IMR-90 (cell line): ENCODE data around the gene KRT27. TPM values are rescaled to one million over a fixed set of nuclear protein-coding genes. Genes with fewer than 3 reads are reported as not detected.

Experiments
- ATAC-seq: fragments of 200-7000 bp; cut with Tn5 transposase; 2 replicates; pipeline ENCODE4 v1.9.1; 2020; ENCODE audit warnings: low read depth, mild to moderate bottlenecking, moderate library complexity
- BruUV-seq: library from RNA; stranded (reverse); fragments of 400-500 nt; replicated peaks from 2 replicates; lab custom pipeline; 2021; lab: Mats Ljungman, UMichigan
- CTCF ChIA-PET: fragments of 300-600 bp; formaldehyde crosslinking; extraction: SDS; loops from one replicate; lab custom pipeline; 2021; ENCODE audit warnings: antibody characterized with exemption; lab: Yijun Ruan, JAX
- POLR2A ChIA-PET: fragments of 300-600 bp; sonication (Branson Sonifier 250); formaldehyde crosslinking; loops from one replicate; lab custom pipeline; 2022; ENCODE audit warnings: antibody characterized with exemption; ENCODE audit not compliant: unreplicated experiment; lab: Charles Lee
- DNase-seq: peaks from one replicate; pipeline ENCODE4 v3.0.0; 2013
- H2AFZ ChIP-seq: replicated peaks from 2 replicates; pipeline ENCODE3; 2013; ENCODE audit warnings: low read length, mild to moderate bottlenecking; ENCODE audit not compliant: poor library complexity
- H2AK5ac ChIP-seq: 2 replicates; pipeline ENCODE4 v1.6.1; 2013; ENCODE audit warnings: low read depth, low read length, inconsistent platforms
- H2AK9ac ChIP-seq: replicated peaks from 2 replicates; pipeline ENCODE3; 2013; ENCODE audit warnings: mild to moderate bottlenecking, low read depth, low read length, moderate library complexity; ENCODE audit not compliant: poor library complexity
- H2BK120ac ChIP-seq: 2 replicates; pipeline ENCODE4 v1.6.1; 2013; ENCODE audit warnings: low read depth, low read length, inconsistent platforms
- H2BK15ac ChIP-seq: 3 replicates; pipeline ENCODE4 v1.6.1; 2013; ENCODE audit warnings: low read depth, low read length, inconsistent platforms
- H2BK20ac ChIP-seq: 2 replicates; pipeline ENCODE4 v1.6.1; 2013; ENCODE audit warnings: low read depth, mild to moderate bottlenecking, inconsistent platforms, low read length, moderate library complexity
- H2BK5ac ChIP-seq: 2 replicates; pipeline ENCODE4 v1.6.1; 2013; ENCODE audit warnings: mild to moderate bottlenecking, low read depth, low read length, inconsistent platforms; ENCODE audit not compliant: poor library complexity, severe bottlenecking
- H3K14ac ChIP-seq: replicated peaks from 2 replicates; pipeline ENCODE4 v1.6.1; 2013; ENCODE audit warnings: low read depth, low read length, inconsistent platforms
- H3K18ac ChIP-seq: 2 replicates; pipeline ENCODE4 v1.6.1; 2013; ENCODE audit warnings: low read depth, low read length, control low read depth
- H3K23ac ChIP-seq: 2 replicates; pipeline ENCODE4 v1.6.1; 2013; ENCODE audit warnings: low read depth, low read length, inconsistent platforms
- H3K27ac ChIP-seq: 2 replicates; pipeline ENCODE4 v1.5.1; 2013; ENCODE audit warnings: mild to moderate bottlenecking, control low read depth, low read length; ENCODE audit not compliant: insufficient read depth
- H3K27me3 ChIP-seq: 2 replicates; pipeline ENCODE4 v1.6.1; 2013; ENCODE audit warnings: low read length; ENCODE audit not compliant: control insufficient read depth, insufficient read depth
- H3K36me3 ChIP-seq: 2 replicates; pipeline ENCODE4 v1.6.1; 2013; ENCODE audit warnings: low read length, mixed read lengths; ENCODE audit not compliant: control insufficient read depth, insufficient read depth
- H3K4ac ChIP-seq: 2 replicates; pipeline ENCODE4 v1.6.1; 2013; ENCODE audit warnings: low read depth, low read length, inconsistent platforms
- H3K4me1 ChIP-seq: 2 replicates; pipeline ENCODE4 v1.6.1; 2013; ENCODE audit warnings: low read length, mixed read lengths; ENCODE audit not compliant: control insufficient read depth, insufficient read depth
- H3K4me2 ChIP-seq: 2 replicates; pipeline ENCODE4 v1.6.1; 2013; ENCODE audit warnings: low read depth, mild to moderate bottlenecking, control low read depth, low read length, moderate library complexity
- H3K4me3 ChIP-seq: 2 replicates; pipeline ENCODE4 v1.5.1; 2013; ENCODE audit warnings: low read depth, mild to moderate bottlenecking, control low read depth, low read length, moderate library complexity; ENCODE audit not compliant: insufficient read depth
- H3K56ac ChIP-seq: 2 replicates; pipeline ENCODE4 v1.6.1; 2013; ENCODE audit warnings: low read length, inconsistent platforms; ENCODE audit not compliant: insufficient read depth; ENCODE audit errors: extremely low read depth
- H3K79me1 ChIP-seq, 2 experiments: 2 replicates each; pipeline ENCODE4 v1.6.1; 2013; ENCODE audit warnings: low read length in 2 of 2, inconsistent platforms in 1 of 2, low read depth in 1 of 2
- H3K9ac ChIP-seq: 2 replicates; pipeline ENCODE4 v1.6.1; 2013; ENCODE audit warnings: low read depth, low read length, control low read depth
- H3K9me1 ChIP-seq: 2 replicates; pipeline ENCODE4 v1.6.1; 2013; ENCODE audit warnings: low read length, inconsistent platforms; ENCODE audit not compliant: insufficient read depth
- H3K9me3 ChIP-seq: 2 replicates; pipeline ENCODE4 v1.6.1; 2013; ENCODE audit warnings: low read length; ENCODE audit not compliant: control insufficient read depth, insufficient read depth
- H4K20me1 ChIP-seq: 2 replicates; pipeline ENCODE4 v1.6.1; 2013; ENCODE audit warnings: low read length, inconsistent platforms; ENCODE audit not compliant: insufficient read depth
- H4K5ac ChIP-seq: 2 replicates; pipeline ENCODE4 v1.6.1; 2013; ENCODE audit warnings: mild to moderate bottlenecking, low read depth, low read length, control low read depth
- H4K8ac ChIP-seq, 2 experiments: 2 replicates each; pipeline ENCODE4 v1.6.1; 2013; ENCODE audit warnings: low read depth in 2 of 2, low read length in 2 of 2, control low read depth in 1 of 2, inconsistent platforms in 1 of 2
- H4K91ac ChIP-seq: 2 replicates; pipeline ENCODE4 v1.6.1; 2013; ENCODE audit warnings: low read depth, low read length, inconsistent platforms; ENCODE audit not compliant: insufficient read depth
- BHLHE40 ChIP-seq: fragments of 150-350 bp; IDR thresholded peaks from 2 replicates; pipeline ENCODE4 v1.6.1; 2016; ENCODE audit warnings: mild to moderate bottlenecking, low read depth, low read length
- CEBPB ChIP-seq: IDR thresholded peaks from 2 replicates; pipeline ENCODE4 v1.6.1; 2012; ENCODE audit warnings: low read depth, low read length, improper control_type of control experiment
- CHD1 ChIP-seq: IDR thresholded peaks from 2 replicates; pipeline ENCODE4 v1.6.1; 2012; ENCODE audit warnings: low read depth, low read length, improper control_type of control experiment
- CTCF ChIP-seq: conservative IDR thresholded peaks from 2 replicates; pipeline ENCODE4 v1.5.1; 2012; ENCODE audit warnings: mild to moderate bottlenecking, low read depth, low read length, improper control_type of control experiment
- ELK1 ChIP-seq: fragments of 150-350 bp; IDR thresholded peaks from 2 replicates; pipeline ENCODE4 v1.6.1; 2016; ENCODE audit warnings: low read depth, mild to moderate bottlenecking, low read length, moderate library complexity, borderline replicate concordance
- FOS ChIP-seq: fragments of 150-350 bp; IDR thresholded peaks from 2 replicates; pipeline ENCODE4 v1.6.1; 2016; ENCODE audit warnings: low read depth, low read length
- MAFK ChIP-seq: IDR thresholded peaks from 2 replicates; pipeline ENCODE4 v1.6.1; 2012; ENCODE audit warnings: low read depth, low read length, improper control_type of control experiment
- MAZ ChIP-seq: IDR thresholded peaks from 2 replicates; pipeline ENCODE4 v1.6.1; 2012; ENCODE audit warnings: low read depth, mild to moderate bottlenecking, low read length, improper control_type of control experiment, moderate library complexity, borderline replicate concordance
- MXI1 ChIP-seq: IDR thresholded peaks from 2 replicates; pipeline ENCODE4 v1.6.1; 2012; ENCODE audit warnings: low read depth, mild to moderate bottlenecking, low read length, moderate library complexity, borderline replicate concordance
- NFE2L2 ChIP-seq: fragments of 150-350 bp; IDR thresholded peaks from 2 replicates; pipeline ENCODE4 v1.6.1; 2016; ENCODE audit warnings: low read depth, mild to moderate bottlenecking, low read length
- POLR2A ChIP-seq: IDR thresholded peaks from 2 replicates; pipeline ENCODE4 v1.6.1; 2012; ENCODE audit warnings: mild to moderate bottlenecking, low read depth, low read length
- RAD21 ChIP-seq: IDR thresholded peaks from 2 replicates; pipeline ENCODE4 v1.6.1; 2012; ENCODE audit warnings: low read length, improper control_type of control experiment
- RCOR1 ChIP-seq: IDR thresholded peaks from 2 replicates; pipeline ENCODE4 v1.6.1; 2012; ENCODE audit warnings: mild to moderate bottlenecking, low read length, improper control_type of control experiment; ENCODE audit not compliant: insufficient replicate concordance
- RFX5 ChIP-seq: IDR thresholded peaks from 2 replicates; pipeline ENCODE4 v1.8.0; 2012; ENCODE audit warnings: low read depth, mild to moderate bottlenecking, low read length, moderate library complexity
- SMC3 ChIP-seq: fragments of 150-350 bp; IDR thresholded peaks from 2 replicates; pipeline ENCODE4 v1.6.1; 2016; ENCODE audit warnings: low read depth, mild to moderate bottlenecking, antibody characterized with exemption, low read length, moderate library complexity
- USF2 ChIP-seq: fragments of 150-350 bp; IDR thresholded peaks from 2 replicates; pipeline ENCODE4 v1.6.1; 2017; ENCODE audit warnings: mild to moderate bottlenecking, antibody characterized with exemption, low read length, low read depth
- WGBS, 2 experiments: methylation state at CpG; one replicate each; pipeline versions ENCODE4 v1.1.5 to v1.1.7; 2013; ENCODE audit warnings: missing lambda C conversion rate in 2 of 2; ENCODE audit not compliant: insufficient read length in 1 of 2; ENCODE audit errors: extremely low coverage in 2 of 2; 5-methylcytosine and 5-hydroxymethylcytosine counted together
- dilution Hi-C: fragments of 300-500 bp; cut with HindIII; formaldehyde crosslinking; loops from one replicate; pipeline ENCODE4 v1.14.3; 2018; ENCODE audit warnings: low sequenced_read_pairs; ENCODE audit not compliant: unreplicated experiment
- in situ Hi-C: fragments of 300-500 bp; cut with MboI; formaldehyde crosslinking; loops from 3 replicates; pipeline ENCODE4 v1.14.3; 2019; ENCODE audit warnings: low sequenced_read_pairs, inconsistent platforms, mixed read lengths
- intact Hi-C: fragments of 100-400 bp; cut with micrococcal nuclease; formaldehyde crosslinking; loops from 2 replicates; pipeline ENCODE4 v1.10.0; 2022
- polyA plus RNA-seq, 3 experiments: library from polyadenylated mRNA; depleted of rRNA; stranded (reverse); fragments of >200 nt; gene quantifications; 2 replicates each; pipeline ENCODE4 v1.2.3, GENCODE V29; 2012; ENCODE audit warnings: low replicate concordance in 1 of 3
- total RNA-seq: library from RNA; depleted of rRNA; stranded (reverse); fragments of >200 nt; gene quantifications from 2 replicates; pipeline ENCODE4 v1.2.3, GENCODE V29; 2012

Gene KRT27
- total and polyA plus RNA-seq, 2 of the 4 experiments (the other 2 are of a cell fraction): not detected

- Histone ChIP-seq H4K20me1 (no peaks in the 10 kb centered on the region), H2BK15ac (no peak overlapping the region), H2AK5ac (no peak overlapping the region), H2AFZ (no peak overlapping the region), H4K5ac (no peak overlapping the region), H3K4me3 (no peak overlapping the region), H2BK120ac (no peak overlapping the region), H3K4me1 (no peaks in the 10 kb centered on the region), H2BK20ac (no peak overlapping the region), H3K9me3 (no peaks in the 10 kb centered on the region), H3K4me2 (no peak overlapping the region), H3K14ac (no peak overlapping the region), H3K9ac (no peak overlapping the region), H4K91ac (no peak overlapping the region), H3K4ac (no peak overlapping the region), H3K18ac (no peak overlapping the region), H2BK5ac (no peak overlapping the region), H4K8ac (no peak overlapping the region), H3K27ac (no peak overlapping the region), H3K27me3 (peaks cover 43% of the 10 kb centered on the region), H3K9me1 (no peaks in the 10 kb centered on the region), H3K79me1 (no peaks in the 10 kb centered on the region), H3K36me3 (no peaks in the 10 kb centered on the region), H3K23ac (no peak overlapping the region), H2AK9ac (no peak overlapping the region), H3K56ac (no peak overlapping the region)
- dilution Hi-C loops (no loop called here), in situ Hi-C loops (loop anchor here (5.0 to 25.0 kb wide), 2 partner anchors 177 to 432 kb away; partner anchors contain the start of gene GJD3), intact Hi-C loops (loop anchor here (10.0 kb wide), 1 partner anchor 429 kb away; the partner anchor contains the start of gene GJD3)
- CTCF ChIA-PET: no interaction called here
- POLR2A ChIA-PET: no interaction called here
- BruUV-seq: no TSS peak
- ATAC-seq (no peak), DNase-seq (no peak)
- WGBS, 2 experiments: 45% methylated on average over 4 of the region's 10 CpGs; no CpG with 5 or more reads in 1 of the 2 experiments
- TF ChIP-seq USF2 (no peak), CTCF (no peak), RAD21 (no peak), RFX5 (no peak), POLR2A (no peak), MAZ (no peak), CEBPB (no peak), MXI1 (no peak), NFE2L2 (no peak), SMC3 (no peak), FOS (no peak), BHLHE40 (no peak), ELK1 (no peak), MAFK (no peak), RCOR1 (no peak), CHD1 (no peak)
Observed at GRCh38 chr17:40793832-40794231, 11.5 kb upstream of the KRT27 start.
